NT2/D1 (cell line): ENCODE results near the gene RPH3AL.

ENCODE experiments used
- SUZ12 ChIP-seq: IDR thresholded peaks from 2 replicates; pipeline ENCODE4 v1.6.1; 2011; ENCODE audit not compliant: insufficient read length, insufficient read depth; ENCODE audit errors: extremely low read depth
- ZNF274 ChIP-seq: IDR thresholded peaks from 2 replicates; pipeline ENCODE4 v1.6.1; 2011; ENCODE audit warnings: mild to moderate bottlenecking, low read depth, low read length

DNA sequence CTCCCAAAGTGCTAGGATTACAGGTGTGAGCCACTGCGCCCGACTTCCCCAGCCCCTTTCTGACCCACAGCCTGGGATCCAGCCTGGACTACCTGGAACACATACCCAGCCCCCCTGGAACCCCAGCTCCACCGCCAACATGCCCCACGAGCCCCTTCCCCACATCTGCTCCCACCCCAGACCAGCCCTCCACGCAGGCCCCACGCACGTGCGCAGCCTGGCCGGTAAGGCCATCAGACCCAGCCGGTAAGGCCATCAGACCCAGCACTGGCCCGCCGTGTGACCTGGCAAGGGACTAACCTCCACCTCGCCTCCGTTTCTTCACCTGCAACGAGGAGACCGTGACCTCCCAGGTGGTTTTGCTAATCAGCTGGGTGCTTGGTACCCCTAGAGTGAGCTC, 46.5 kb downstream of the RPH3AL start:
- TF ChIP-seq ZNF274 (no peak), SUZ12 (no peak)
